KMS-11 (cell line): ENCODE measurements around the gene ZRANB3.

Source experiments
- H2AFZ ChIP-seq: fragments of 200-600 bp; sonication (generic); 2 replicates; pipeline ENCODE4 v1.6.1; 2016; ENCODE audit warnings: antibody characterized with exemption, mixed run types, low read depth
- H3K27ac ChIP-seq: fragments of 200-600 bp; sonication (generic); 2 replicates; pipeline ENCODE4 v1.6.1; 2016; ENCODE audit warnings: mild to moderate bottlenecking, mixed run types
- H3K27me3 ChIP-seq: fragments of 200-600 bp; sonication (generic); 2 replicates; pipeline ENCODE4 v1.6.1; 2017; ENCODE audit warnings: mild to moderate bottlenecking, low read depth, mixed run types, moderate library complexity; ENCODE audit not compliant: insufficient read depth
- H3K36me3 ChIP-seq: fragments of 200-600 bp; sonication (generic); 2 replicates; pipeline ENCODE4 v1.6.1; 2017; ENCODE audit warnings: mild to moderate bottlenecking, mixed run types; ENCODE audit not compliant: insufficient read depth
- H3K4me1 ChIP-seq: fragments of 200-600 bp; sonication (generic); 2 replicates; pipeline ENCODE4 v1.6.1; 2016; ENCODE audit warnings: mild to moderate bottlenecking, low read depth, mixed run types; ENCODE audit not compliant: poor library complexity, severe bottlenecking
- H3K4me2 ChIP-seq: fragments of 200-600 bp; sonication (generic); 2 replicates; pipeline ENCODE4 v1.7.0; 2016; ENCODE audit warnings: mild to moderate bottlenecking, mixed run types
- H3K4me3 ChIP-seq: fragments of 200-600 bp; sonication (generic); IDR thresholded peaks from 2 replicates; pipeline ENCODE4 v1.6.1; 2017; ENCODE audit warnings: low read depth, low read length, mixed read lengths; ENCODE audit not compliant: insufficient read depth
- H3K79me2 ChIP-seq: fragments of 200-600 bp; sonication (generic); 2 replicates; pipeline ENCODE4 v1.6.1; 2016; ENCODE audit warnings: low read depth, mixed run types; ENCODE audit not compliant: insufficient read depth
- H3K9ac ChIP-seq: fragments of 200-600 bp; sonication (generic); 2 replicates; pipeline ENCODE4 v1.6.1; 2016; ENCODE audit warnings: mild to moderate bottlenecking, mixed run types
- H4K20me1 ChIP-seq: fragments of 200-600 bp; sonication (generic); 2 replicates; pipeline ENCODE4 v1.6.1; 2016; ENCODE audit warnings: mild to moderate bottlenecking, mixed run types; ENCODE audit not compliant: insufficient read depth
- TF ChIP-seq, protein P1 (sequence below): fragments of 200-600 bp; sonication (generic); conservative IDR thresholded peaks from 2 replicates; pipeline ENCODE4 v1.6.1; 2017; ENCODE audit warnings: low read depth, mild to moderate bottlenecking, antibody characterized with exemption, low read length, moderate library complexity, mixed read lengths

Gene ZRANB3

DNA sequence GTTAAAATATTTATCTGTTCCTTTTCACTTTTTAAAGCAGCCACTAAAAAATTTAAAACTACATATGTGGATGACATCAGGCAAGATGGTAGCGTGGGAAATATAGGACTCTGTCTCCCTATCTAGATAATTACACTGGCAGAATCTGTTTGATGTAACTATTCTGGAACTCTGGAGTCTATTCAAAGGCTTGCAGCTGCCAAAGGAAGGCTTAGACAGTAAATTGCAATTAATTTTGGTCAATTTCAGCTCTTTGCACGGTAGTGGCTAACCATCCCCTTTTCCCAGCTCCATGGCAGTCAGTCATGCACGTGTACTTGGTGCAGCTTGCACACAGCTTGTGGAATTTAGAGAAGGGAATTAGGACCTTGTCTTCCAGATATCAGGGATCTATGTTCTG lies 343.7 kb downstream of the ZRANB3 start:
- no peak overlapping the region for H3K9ac ChIP-seq
- TF ChIP-seq, protein P1, sequence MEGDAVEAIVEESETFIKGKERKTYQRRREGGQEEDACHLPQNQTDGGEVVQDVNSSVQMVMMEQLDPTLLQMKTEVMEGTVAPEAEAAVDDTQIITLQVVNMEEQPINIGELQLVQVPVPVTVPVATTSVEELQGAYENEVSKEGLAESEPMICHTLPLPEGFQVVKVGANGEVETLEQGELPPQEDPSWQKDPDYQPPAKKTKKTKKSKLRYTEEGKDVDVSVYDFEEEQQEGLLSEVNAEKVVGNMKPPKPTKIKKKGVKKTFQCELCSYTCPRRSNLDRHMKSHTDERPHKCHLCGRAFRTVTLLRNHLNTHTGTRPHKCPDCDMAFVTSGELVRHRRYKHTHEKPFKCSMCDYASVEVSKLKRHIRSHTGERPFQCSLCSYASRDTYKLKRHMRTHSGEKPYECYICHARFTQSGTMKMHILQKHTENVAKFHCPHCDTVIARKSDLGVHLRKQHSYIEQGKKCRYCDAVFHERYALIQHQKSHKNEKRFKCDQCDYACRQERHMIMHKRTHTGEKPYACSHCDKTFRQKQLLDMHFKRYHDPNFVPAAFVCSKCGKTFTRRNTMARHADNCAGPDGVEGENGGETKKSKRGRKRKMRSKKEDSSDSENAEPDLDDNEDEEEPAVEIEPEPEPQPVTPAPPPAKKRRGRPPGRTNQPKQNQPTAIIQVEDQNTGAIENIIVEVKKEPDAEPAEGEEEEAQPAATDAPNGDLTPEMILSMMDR = no peak
- no peaks in the 10 kb centered on the region for H3K79me2 ChIP-seq

GRCh38 chr2:135186054-135186453 lies 345.0 kb downstream of the ZRANB3 start:
- no peaks in the 10 kb centered on the region for H4K20me1 ChIP-seq
- H3K27me3 ChIP-seq = no peaks in the 10 kb centered on the region
- no peaks in the 10 kb centered on the region for H3K36me3 ChIP-seq
- no peak overlapping the region for H3K4me2 ChIP-seq
- H3K4me3 ChIP-seq = no peak overlapping the region
- TF ChIP-seq, protein P1 = no peak
- H3K4me1 ChIP-seq = no peaks in the 10 kb centered on the region
- no peak overlapping the region for H2AFZ ChIP-seq
- no peak overlapping the region for H3K9ac ChIP-seq
- no peak overlapping the region for H3K27ac ChIP-seq
- no peaks in the 10 kb centered on the region for H3K79me2 ChIP-seq

More for the DNA sequence above, 343.7 kb downstream of the ZRANB3 start:
- no peaks in the 10 kb centered on the region for H4K20me1 ChIP-seq
- no peak overlapping the region for H2AFZ ChIP-seq
- H3K27ac ChIP-seq = no peak overlapping the region
- no peaks in the 10 kb centered on the region for H3K4me1 ChIP-seq
- H3K4me2 ChIP-seq = no peak overlapping the region
- H3K27me3 ChIP-seq = no peaks in the 10 kb centered on the region
- no peak overlapping the region for H3K4me3 ChIP-seq
- H3K36me3 ChIP-seq = no peaks in the 10 kb centered on the region

- Histone ChIP-seq H3K4me2 (no peak overlapping the region), H3K27ac (no peak overlapping the region), H4K20me1 (no peaks in the 10 kb centered on the region), H3K4me1 (no peaks in the 10 kb centered on the region), H3K9ac (no peak overlapping the region), H3K36me3 (no peaks in the 10 kb centered on the region), H3K27me3 (no peaks in the 10 kb centered on the region), H3K4me3 (no peak overlapping the region), H2AFZ (no peak overlapping the region), H3K79me2 (no peaks in the 10 kb centered on the region)
- TF ChIP-seq, protein P1 = no peak
Measured at GRCh38 chr2:135183822-135184221, 347.2 kb downstream of the ZRANB3 start.

DNA sequence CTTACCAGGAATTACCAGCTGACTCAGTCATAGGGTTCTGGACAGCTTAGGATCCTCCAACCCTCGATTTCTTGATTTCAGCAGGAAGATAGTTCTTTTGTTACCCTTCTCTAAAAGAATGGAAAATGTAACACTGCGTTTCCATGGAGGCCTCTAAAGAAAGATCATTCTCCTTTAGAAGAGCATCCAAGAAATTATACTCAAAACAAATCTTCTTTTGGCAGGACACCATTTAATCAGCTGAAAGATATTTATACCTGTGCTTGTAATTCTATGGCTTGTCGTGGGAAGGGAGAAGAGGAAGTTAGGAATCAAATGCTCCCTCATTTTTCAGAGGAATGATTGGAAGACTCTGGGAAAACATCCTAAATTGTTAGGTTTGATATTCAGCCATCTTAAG lies 348.4 kb downstream of the ZRANB3 start:
- H3K4me1 ChIP-seq = no peaks in the 10 kb centered on the region
- no peaks in the 10 kb centered on the region for H3K79me2 ChIP-seq
- H3K27ac ChIP-seq = no peak overlapping the region
- no peaks in the 10 kb centered on the region for H3K27me3 ChIP-seq
- no peak overlapping the region for H3K4me2 ChIP-seq
- no peaks in the 10 kb centered on the region for H4K20me1 ChIP-seq
- no peak overlapping the region for H3K9ac ChIP-seq
- no peaks in the 10 kb centered on the region for H3K36me3 ChIP-seq
- H3K4me3 ChIP-seq = no peak overlapping the region
- no peak overlapping the region for H2AFZ ChIP-seq
- TF ChIP-seq, protein P1 = no peak

GRCh38 chr2:135182190-135182589 lies 348.8 kb downstream of the ZRANB3 start:
- no peaks in the 10 kb centered on the region for H4K20me1 ChIP-seq
- H3K4me3 ChIP-seq = no peak overlapping the region
- TF ChIP-seq, protein P1 = no peak
- no peaks in the 10 kb centered on the region for H3K36me3 ChIP-seq
- H3K4me1 ChIP-seq = no peaks in the 10 kb centered on the region
- no peak overlapping the region for H3K27ac ChIP-seq
- no peak overlapping the region for H2AFZ ChIP-seq
- no peaks in the 10 kb centered on the region for H3K27me3 ChIP-seq
- no peaks in the 10 kb centered on the region for H3K79me2 ChIP-seq
- H3K9ac ChIP-seq = no peak overlapping the region
- no peak overlapping the region for H3K4me2 ChIP-seq
